Ovary (tissue), 9 donors: ENCODE results near the gene LRRC3. TPM values are rescaled to one million over a fixed set of nuclear protein-coding genes. Genes with fewer than 3 reads are reported as not detected.

Experiments used
- DNase-seq, 5 donors: peaks; one replicate each; pipeline ENCODE4 v3.0.0-alpha.2; 2019 to 2020
- H3K27ac ChIP-seq, 2 donors: fragments of 200-600 bp; one replicate each; pipeline versions ENCODE4 v1.5.1 to v1.8.0; 2019 to 2022
- H3K27me3 ChIP-seq: fragments of 200-600 bp; one replicate; pipeline ENCODE4 v1.8.0; 2022
- H3K36me3 ChIP-seq: fragments of 200-600 bp; sonication (generic); one replicate; pipeline ENCODE4 v1.5.1; 2019
- H3K4me1 ChIP-seq: one replicate; pipeline ENCODE4 v1.8.1; 2013; ENCODE audit warnings: mild to moderate bottlenecking, moderate library complexity; ENCODE audit not compliant: insufficient read depth
- H3K4me3 ChIP-seq: fragments of 200-600 bp; sonication (generic); one replicate; pipeline ENCODE4 v1.5.1; 2017
- H3K9me3 ChIP-seq, 2 donors: fragments of 200-600 bp in 1 of 2; sonication (generic) in 1 of 2; one replicate each; pipeline versions ENCODE4 v1.5.1 to v1.8.1; 2013 to 2019; ENCODE audit warnings: mild to moderate bottlenecking in 1 of 2, moderate library complexity in 1 of 2
- CTCF ChIP-seq, 3 donors: fragments of 450-650 bp in 2 of 3; fragments of 200-600 bp in 1 of 3; IDR thresholded peaks; one replicate each; pipeline versions ENCODE4 v1.5.1 to v1.8.0; 2016 to 2022; ENCODE audit warnings: antibody characterized with exemption in 3 of 3, mild to moderate bottlenecking in 1 of 3
- EP300 ChIP-seq: sonication (generic); formaldehyde crosslinking; IDR thresholded peaks from one replicate; pipeline ENCODE4 v1.6.1; 2017; ENCODE audit warnings: antibody characterized with exemption
- POLR2A ChIP-seq: fragments of 450-650 bp; IDR thresholded peaks from one replicate; pipeline ENCODE4 v1.6.1; 2017; ENCODE audit warnings: antibody characterized with exemption, mild to moderate bottlenecking, moderate library complexity
- WGBS, 3 donors: extraction: QIAGEN DNeasy Blood & Tissue Kit in 1 of 3; methylation state at CpG; one replicate each; pipeline versions ENCODE4 v1.1.5 to v1.1.7; 2013 to 2017; 5-methylcytosine and 5-hydroxymethylcytosine counted together
- intact Hi-C, 4 donors: fragments of 100-400 bp; cut with DNase I; formaldehyde crosslinking; loops; one replicate each; pipeline versions ENCODE4 v1.11.0 to v1.15.1; 2022 to 2023
- polyA plus RNA-seq, 2 donors: library from polyadenylated mRNA; stranded (reverse); fragments of 200-250 nt in 1 of 2; fragments of 350-450 nt in 1 of 2; fragmentation: Illumina TruSeq in 1 of 2; extraction: RNeasy Lipid Tissue Mini Kit (QIAGEN cat#74804) in 1 of 2; gene quantifications; one replicate each; pipeline ENCODE4 v1.2.3, GENCODE V29; 2013 to 2014
- total RNA-seq, 7 donors: library from RNA; depleted of rRNA in 2 of 7; stranded (reverse); fragments of >200 nt in 2 of 7; fragmentation: NEBNext Ultra II Directional in 3 of 7; extraction: Animal tissue kit (Norgen Biotek cat#: 25700) in 3 of 7; gene quantifications; one replicate each; pipeline versions ENCODE4 v1.1.0 to v1.2.4, GENCODE V29; 2016 to 2023
- donor health status: DM: no; HTN: no; CAD: no; lungs with moderate emphysema.
- donor health status: DM: no; HTN: no; CAD: no.
- donor health status: Bipolar disorder and iron deficiency.
- donor health status: DM: yes; HTN: yes; CAD: no.
- donor health status: DM: no; HTN: no; CAD: no.
- donor health status: DM: yes; HTN: yes; CAD: no.

LRRC3 gene
- total and polyA plus RNA-seq, 9 donors = 2.4 to 6.8 (median 3.9) TPM

DNA sequence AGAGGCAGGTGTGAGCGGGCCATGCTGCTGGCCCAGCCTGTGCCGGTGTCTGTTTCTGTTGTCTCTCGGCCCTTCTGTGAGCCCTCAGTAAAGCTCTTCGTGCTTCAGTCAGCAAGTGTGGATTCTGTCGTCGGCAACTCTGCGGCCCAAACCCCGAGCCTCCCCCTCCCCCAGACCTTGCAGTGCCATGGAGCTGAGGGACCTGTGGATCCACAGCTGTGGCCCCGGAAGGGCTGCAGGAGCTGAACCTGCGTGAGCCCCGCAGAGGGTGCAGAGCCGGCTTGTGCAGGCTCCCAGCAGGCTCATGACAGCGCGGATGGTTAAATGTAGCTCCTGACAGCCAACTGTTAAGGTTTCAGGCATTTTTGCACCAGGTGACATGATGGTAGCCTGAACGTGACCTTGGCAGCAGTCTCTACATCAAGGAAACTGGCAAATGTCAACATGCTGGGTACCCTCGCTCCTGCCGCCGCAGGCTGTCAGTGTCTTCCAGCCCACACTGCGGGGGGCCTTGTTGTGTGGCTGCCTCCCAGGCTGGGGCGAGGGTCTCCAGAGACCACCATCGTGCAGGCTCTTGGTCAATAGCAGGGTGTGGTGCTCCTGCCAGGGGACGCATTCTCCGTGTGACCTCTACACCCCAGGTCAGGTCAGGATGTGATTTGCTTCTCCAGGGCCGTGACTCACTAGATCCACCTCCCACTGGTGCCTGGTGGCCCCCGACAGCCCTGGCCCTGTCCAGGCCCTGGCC lies 7.0 kb downstream of the LRRC3 start:
- 85 to 90% (median 87%) methylated on average over 25 of the region's 25 CpGs for WGBS, 3 donors
- DNase-seq = no peak
- intact Hi-C loops = loop anchor here in 1 of 4 donors (10.0 kb wide), 1 partner anchor 107 kb away; the partner anchor contains the start of gene TRPM2

DNA sequence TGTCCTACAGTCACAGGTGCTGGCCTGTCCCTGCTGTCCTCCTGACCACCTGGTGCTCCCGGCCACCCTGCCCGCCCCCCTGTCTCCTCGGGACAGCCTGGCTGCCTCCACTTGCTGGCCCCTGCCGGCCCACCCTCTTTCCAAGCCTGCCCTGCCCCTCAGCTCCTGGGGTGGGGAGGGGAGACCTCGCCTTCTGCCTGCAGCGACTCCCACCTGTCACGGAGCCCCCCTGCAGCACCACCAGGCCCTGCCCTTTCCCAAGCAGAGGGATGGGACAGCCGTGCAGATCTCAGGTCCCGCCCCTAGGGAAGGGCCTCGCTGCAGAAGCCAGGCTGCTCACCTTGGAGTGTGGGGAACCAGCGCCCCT lies 7.5 kb downstream of the LRRC3 start:
- Histone ChIP-seq H3K27me3 (no peaks in the 10 kb centered on the region), H3K4me3 (no peak overlapping the region), H3K27ac (no peak overlapping the region), H3K36me3 (no peaks in the 10 kb centered on the region), H3K9me3 (no peaks in the 10 kb centered on the region), H3K4me1 (peaks cover 3% of the 10 kb centered on the region)
- WGBS, 3 donors = 76 to 81% (median 80%) methylated on average over 10 to 11 of the region's 11 CpGs
- DNase-seq = no peak
- intact Hi-C loops = loop anchor here in 1 of 4 donors (10.0 kb wide), 1 partner anchor 108 kb away; the partner anchor contains the start of gene TRPM2
- TF ChIP-seq POLR2A = no peak
- no peak for TF ChIP-seq CTCF (IDR thresholded peaks at IDR 0.05)
- TF ChIP-seq EP300 = no peak

More for the DNA sequence above, 7.0 kb downstream of the LRRC3 start:
- Histone ChIP-seq H3K4me3 (no peak overlapping the region), H3K27me3 (no peaks in the 10 kb centered on the region), H3K9me3 (no peaks in the 10 kb centered on the region), H3K27ac (no peak overlapping the region), H3K4me1 (peaks cover 3% of the 10 kb centered on the region), H3K36me3 (no peaks in the 10 kb centered on the region)
- TF ChIP-seq POLR2A (no peak), EP300 (no peak), CTCF (IDR thresholded peaks at IDR 0.05) (no peak)

DNA sequence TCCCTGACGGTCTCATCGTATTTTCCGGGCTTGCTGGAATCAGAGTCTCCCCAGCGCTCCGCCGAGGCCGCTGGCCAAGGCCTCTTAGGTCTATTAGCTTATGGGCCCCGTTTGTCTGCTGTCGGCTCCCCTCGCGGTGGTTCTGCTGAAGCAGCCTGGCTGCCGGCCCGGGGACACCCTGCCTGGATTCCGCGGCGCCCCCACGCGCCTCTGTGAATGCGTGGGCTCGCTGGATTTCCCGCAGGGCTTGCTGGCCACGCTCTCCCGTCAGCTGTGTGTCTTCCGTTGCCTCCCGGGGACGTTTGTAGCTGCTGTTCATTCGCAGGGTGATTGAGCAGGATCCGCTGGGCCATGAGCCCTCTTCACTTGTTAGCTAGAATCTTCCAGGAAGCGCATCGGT lies 8.4 kb downstream of the LRRC3 start:
- TF ChIP-seq CTCF (IDR thresholded peaks at IDR 0.05) = no peak
- no peak for TF ChIP-seq POLR2A
- no peak for TF ChIP-seq EP300
- no peak overlapping the region for H3K27ac ChIP-seq
- WGBS, 3 donors = 5 to 32% (median 8%) methylated on average over 21 to 30 of the region's 30 CpGs
- H3K36me3 ChIP-seq = no peaks in the 10 kb centered on the region
- no peaks in the 10 kb centered on the region for H3K9me3 ChIP-seq
- H3K4me1 ChIP-seq = peaks cover 3% of the 10 kb centered on the region
- peak; percentile 50 to 81 (median 59) for DNase-seq
- H3K27me3 ChIP-seq = no peaks in the 10 kb centered on the region
- intact Hi-C loops = loop anchor here in 1 of 4 donors (10.0 kb wide), 1 partner anchor 109 kb away; the partner anchor contains the start of gene TRPM2
- no peak overlapping the region for H3K4me3 ChIP-seq

GRCh38 chr21:44464351-44464750 lies 9.0 kb downstream of the LRRC3 start:
- no peak overlapping the region for H3K4me3 ChIP-seq
- peaks cover 3% of the 10 kb centered on the region for H3K4me1 ChIP-seq
- no peaks in the 10 kb centered on the region for H3K9me3 ChIP-seq
- intact Hi-C loops = loop anchor here in 1 of 4 donors (10.0 kb wide), 1 partner anchor 110 kb away; the partner anchor contains the start of gene TRPM2
- 82 to 87% (median 83%) methylated on average over 12 of the region's 12 CpGs for WGBS, 3 donors
- H3K36me3 ChIP-seq = no peaks in the 10 kb centered on the region
- DNase-seq = no peak
- no peaks in the 10 kb centered on the region for H3K27me3 ChIP-seq
- no peak overlapping the region for H3K27ac ChIP-seq
- TF ChIP-seq CTCF (IDR thresholded peaks at IDR 0.05) = no peak
- no peak for TF ChIP-seq EP300
- no peak for TF ChIP-seq POLR2A
